IPS-11a (cell line): ENCODE results near the gene SNRNP200.
"Not testable (repeated sequence)": the region's sequence is repeated elsewhere in the genome, so short reads cannot be mapped to it uniquely, and the experiment has no call there.

ENCODE experiments used
- H3K4me3 ChIP-seq: one replicate; pipeline ENCODE4 v1.5.1; 2013; ENCODE audit warnings: low read depth, low read length, control low read depth

The SNRNP200 gene

DNA sequence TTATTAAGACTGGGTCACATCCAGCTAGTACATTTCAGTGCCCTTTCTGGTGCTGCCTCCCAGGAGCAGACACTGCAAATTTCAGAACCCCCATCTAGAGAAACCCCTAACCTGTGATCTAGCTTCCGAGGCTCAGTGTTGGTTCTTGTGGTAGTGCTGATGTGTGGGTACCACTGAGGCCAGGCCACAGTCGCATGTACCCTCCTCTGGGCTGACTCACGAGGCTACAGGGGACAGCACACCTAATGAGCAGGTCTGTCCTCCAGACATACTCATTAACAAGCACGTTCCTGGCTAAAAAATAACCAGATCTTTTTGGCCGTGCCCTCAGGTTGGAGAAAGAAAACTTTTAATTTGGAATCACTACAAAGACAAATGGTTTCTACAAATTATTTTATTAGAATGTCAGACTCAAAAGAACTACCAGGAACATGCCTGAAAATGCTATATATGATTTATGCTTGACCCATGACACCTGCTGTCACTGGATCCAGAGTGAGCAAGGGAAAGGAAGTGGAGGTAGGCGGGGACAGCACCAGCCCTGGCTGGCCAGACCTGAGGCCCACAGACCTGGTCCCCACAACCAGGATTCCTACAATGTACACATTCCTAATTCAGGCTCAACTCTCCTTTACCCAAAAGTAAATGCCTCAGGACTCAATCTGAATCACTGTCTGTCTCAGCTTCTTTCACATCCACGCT, 30.8 kb downstream of the SNRNP200 start:
- no peak overlapping the region for H3K4me3 ChIP-seq

DNA sequence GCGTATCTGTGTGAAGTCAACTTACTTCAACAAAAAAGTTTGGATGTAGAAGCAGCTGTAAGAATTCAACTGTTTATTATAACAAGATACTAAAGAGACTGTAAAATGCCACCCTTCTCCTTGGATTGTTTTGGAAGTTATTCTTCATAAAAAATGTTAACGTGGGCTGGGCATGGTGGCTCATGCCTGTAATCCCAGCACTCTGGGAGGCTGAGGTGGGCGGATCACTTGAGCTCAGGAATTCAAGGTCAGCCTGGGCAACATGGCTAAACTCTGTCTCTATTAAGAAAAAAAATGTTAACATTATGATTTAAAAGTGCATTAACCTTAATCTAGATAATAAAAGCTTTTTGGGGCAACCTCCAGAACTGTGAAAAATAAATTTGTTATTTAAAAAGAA, 31.6 kb downstream of the SNRNP200 start:
- no peak overlapping the region for H3K4me3 ChIP-seq

DNA sequence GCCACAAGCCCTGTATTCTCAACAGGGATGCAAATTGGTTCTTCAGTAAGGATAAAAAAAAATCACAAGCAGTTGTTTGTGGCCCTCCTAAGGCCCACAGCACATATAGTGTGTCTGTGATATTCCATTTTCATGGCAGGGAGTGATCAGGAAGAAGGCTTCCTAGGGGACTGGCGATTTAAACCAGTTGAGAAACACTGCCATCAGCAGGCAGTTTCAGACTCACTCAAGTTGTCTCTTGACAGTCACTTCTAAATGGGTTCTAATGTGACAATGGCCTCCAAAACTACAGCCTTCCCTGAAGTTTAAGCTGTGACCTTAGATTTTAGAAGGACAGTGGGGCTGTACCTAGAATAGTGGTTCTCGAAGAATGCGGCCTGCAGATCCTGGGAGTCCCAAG, 33.4 kb downstream of the SNRNP200 start:
- H3K4me3 ChIP-seq = no peak overlapping the region

- H3K4me3 ChIP-seq = no peak overlapping the region
Observed at GRCh38 chr2:96267159-96267971, 38.0 kb downstream of the SNRNP200 start.

- peak within 1 kb of the TSS; percentile 47 for H3K4me3 ChIP-seq
Observed at GRCh38 chr2:96265840-96266679, 39.3 kb downstream of the SNRNP200 start, which contains the start of the genes CIAO1 and TMEM127. CIAO1 (plus strand) TSS chr2:96266225; CDS start chr2:96266351, 126 bp downstream. TMEM127 (minus strand) TSS chr2:96265997; CDS start chr2:96265381, 616 bp downstream.

DNA sequence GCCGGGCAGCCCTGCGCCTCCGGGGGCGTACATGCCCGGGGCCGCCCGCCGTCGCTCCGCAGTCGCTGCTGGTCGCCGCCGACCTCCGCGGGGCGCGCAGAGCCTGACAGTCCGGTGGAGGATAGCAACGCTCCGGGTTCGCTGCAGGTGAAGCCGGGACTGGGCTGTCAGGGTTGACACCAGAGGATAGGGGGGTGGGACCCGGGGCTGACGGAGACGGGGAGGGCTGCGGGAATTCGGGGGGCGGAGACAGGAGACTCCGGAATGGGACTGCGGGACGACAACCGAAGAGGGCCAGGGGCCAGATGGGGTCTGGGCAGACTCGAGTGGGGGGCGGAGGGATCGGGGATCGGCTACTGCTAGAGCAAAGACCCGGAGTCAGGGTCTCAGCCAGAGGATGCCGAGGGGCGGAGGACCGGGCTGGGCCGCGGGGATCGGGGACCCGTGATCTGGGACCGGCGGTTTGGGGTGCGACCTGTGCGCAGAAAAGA, 40.0 kb downstream of the SNRNP200 start:
- H3K4me3 ChIP-seq = peak overlapping the region; percentile 47

GRCh38 chr2:96264656-96265348, 40.5 kb downstream of the SNRNP200 start:
- H3K4me3 ChIP-seq = peak overlapping the region; percentile 47

GRCh38 chr2:96264086-96264485, 41.3 kb downstream of the SNRNP200 start:
- no peak overlapping the region for H3K4me3 ChIP-seq

- H3K4me3 ChIP-seq = no peak overlapping the region
Observed at GRCh38 chr2:96262306-96262705, 43.0 kb downstream of the SNRNP200 start.

GRCh38 chr2:96261328-96262003, 43.9 kb downstream of the SNRNP200 start:
- no peak overlapping the region for H3K4me3 ChIP-seq

DNA sequence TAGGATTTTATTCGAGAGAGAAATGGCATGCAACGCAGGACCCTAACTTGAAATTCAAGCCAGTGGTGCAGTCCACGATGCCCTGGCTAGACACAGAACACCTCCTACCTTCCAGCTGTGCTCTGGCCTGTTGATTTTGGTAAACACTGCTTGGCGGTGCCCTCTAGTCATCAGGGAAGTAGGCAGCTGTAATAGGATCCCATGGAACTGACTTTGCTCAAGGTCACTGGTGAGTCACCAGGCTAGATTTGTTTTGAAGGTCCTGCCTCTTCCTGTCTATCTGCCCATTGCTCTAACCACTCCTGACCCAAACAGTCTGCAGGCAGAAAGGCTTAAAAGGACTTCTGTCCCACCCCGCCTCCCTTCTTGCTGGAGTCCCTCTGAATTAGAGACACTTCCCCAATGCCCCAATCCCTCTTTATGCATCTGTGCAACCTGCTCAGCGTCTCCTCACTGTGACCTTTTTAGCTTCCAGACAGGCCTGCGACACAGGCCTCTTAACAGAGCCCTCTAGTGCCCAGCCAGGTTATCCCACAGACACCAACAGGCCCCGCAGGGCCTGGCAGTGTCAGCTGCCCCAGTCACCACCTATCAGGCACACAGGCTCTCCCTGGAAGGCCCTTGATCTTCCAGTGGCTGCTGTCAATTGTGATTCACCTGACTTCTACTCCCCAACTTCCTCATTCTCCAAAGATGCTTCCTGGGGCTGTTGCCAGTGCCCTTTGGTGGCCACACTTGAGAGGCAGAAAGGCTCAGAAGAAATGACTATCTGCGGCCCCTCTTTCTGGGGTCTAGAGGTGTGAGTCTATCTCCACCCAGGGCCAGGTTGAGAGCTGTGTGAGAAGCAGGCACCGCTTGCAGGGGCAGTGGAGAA, 44.7 kb downstream of the SNRNP200 start:
- no peak overlapping the region for H3K4me3 ChIP-seq

DNA sequence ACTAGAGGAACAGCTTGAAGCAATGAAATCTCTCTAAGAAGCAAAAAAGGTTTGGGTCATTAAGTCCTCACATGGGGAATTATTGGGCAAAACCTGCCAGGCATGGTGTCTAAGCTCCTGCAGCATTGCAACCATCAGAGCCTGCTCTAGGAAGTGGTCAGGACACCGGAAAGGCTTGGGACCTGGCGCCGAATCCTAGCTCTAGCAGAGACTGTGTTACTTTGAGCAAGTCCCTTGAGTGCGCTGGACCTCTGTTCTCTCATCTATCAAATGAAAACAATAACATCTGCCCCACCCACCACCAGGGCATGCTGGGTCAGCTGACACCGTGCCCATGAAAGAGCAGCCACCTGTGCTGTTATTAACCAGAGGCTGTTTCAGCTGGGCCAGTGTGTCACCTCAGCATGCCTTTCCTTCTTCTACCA, 45.8 kb downstream of the SNRNP200 start:
- H3K4me3 ChIP-seq = no peak overlapping the region

GRCh38 chr2:96258166-96259022, 47.0 kb downstream of the SNRNP200 start:
- no peak overlapping the region for H3K4me3 ChIP-seq

GRCh38 chr2:96257744-96258143, 47.6 kb downstream of the SNRNP200 start:
- not testable (repeated sequence) for H3K4me3 ChIP-seq

DNA sequence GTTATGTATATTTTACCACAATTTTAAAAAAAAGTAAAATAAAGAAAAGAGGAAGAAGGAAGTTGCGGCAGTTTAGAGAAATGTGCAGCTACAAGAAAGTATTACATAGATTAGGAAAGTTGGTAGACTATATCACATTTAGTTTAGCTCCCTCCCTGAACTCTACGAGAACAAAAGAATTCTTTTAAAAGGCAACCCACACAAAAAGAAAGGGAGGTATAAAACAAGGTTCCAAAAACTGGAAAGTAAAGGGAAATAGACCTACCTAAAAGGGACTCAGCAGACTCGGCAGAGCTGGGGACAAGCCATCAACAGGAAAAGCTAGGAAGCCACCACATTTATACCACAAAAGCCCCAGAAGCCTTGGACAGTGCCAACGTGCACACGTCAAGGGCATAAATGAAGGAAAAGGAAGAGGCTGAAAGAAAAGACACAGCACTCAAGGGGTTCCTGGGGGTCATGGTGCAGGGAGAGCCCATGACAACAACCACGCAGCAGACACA, 48.7 kb downstream of the SNRNP200 start:
- no peak overlapping the region for H3K4me3 ChIP-seq

- H3K4me3 ChIP-seq = no peak overlapping the region
Observed at GRCh38 chr2:96254571-96254970, 50.8 kb downstream of the SNRNP200 start.

- no peak overlapping the region for H3K4me3 ChIP-seq
Observed at GRCh38 chr2:96253006-96253405, 52.3 kb downstream of the SNRNP200 start.

DNA sequence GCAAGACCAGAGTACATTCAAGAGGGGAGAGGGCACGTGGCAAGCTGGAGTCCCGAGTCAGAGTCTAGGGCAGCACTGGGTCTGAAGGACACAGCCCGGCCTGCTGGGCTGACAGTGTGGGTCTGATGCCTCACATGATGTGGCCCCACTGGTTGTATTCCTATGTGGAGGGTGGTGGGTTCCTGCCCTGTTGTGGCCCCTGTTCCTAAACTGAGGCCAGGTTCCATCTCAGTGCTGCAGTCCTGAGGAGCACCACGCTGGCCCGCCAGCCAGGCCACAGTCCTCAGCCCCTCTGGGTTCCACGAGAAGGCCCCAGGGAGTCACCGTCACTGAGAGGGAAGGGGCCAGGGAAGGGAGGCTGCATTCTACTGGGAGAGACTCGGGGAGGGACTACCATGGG, 52.8 kb downstream of the SNRNP200 start:
- no peak overlapping the region for H3K4me3 ChIP-seq
